H1 (cell line): ENCODE results near the gene CIAO3. TPM values are rescaled to one million over a fixed set of nuclear protein-coding genes. Genes with fewer than 3 reads are reported as not detected.

Experiments used
- CTCF ChIA-PET: fragments of 300-600 bp; sonication (Branson Sonifier 250); formaldehyde crosslinking; loops from one replicate; lab custom pipeline; 2021; ENCODE audit not compliant: partially characterized antibody; lab: Charles Lee
- POLR2A ChIA-PET: fragments of 300-600 bp; sonication (Branson Sonifier 250); formaldehyde crosslinking; loops from one replicate; lab custom pipeline; 2021; ENCODE audit warnings: inconsistent platforms; ENCODE audit not compliant: partially characterized antibody; lab: Charles Lee
- DNase-seq, 2 experiments: peaks; one replicate each; pipeline versions ENCODE4 v3.0.0 to v3.0.0-alpha.2; 2010 to 2022; ENCODE audit warnings: low spot score in 2 of 2, low read depth in 1 of 2, mixed read lengths in 1 of 2
- FAIRE-seq: peaks from 2 replicates; lab custom pipeline; 2011; peaks lifted over from hg19 to GRCh38; lab: Jason Lieb, UNC
- H2AFZ ChIP-seq: 2 replicates; pipeline ENCODE4 v1.8.1; 2012; ENCODE audit warnings: low read length, inconsistent platforms
- H2AK5ac ChIP-seq: 2 replicates; pipeline ENCODE4 v1.6.1; 2013; ENCODE audit warnings: low read depth, low read length
- H2BK120ac ChIP-seq: replicated peaks from 2 replicates; pipeline ENCODE3; 2013; ENCODE audit warnings: low read depth, low read length, inconsistent platforms
- H2BK12ac ChIP-seq: 2 replicates; pipeline ENCODE4 v1.6.1; 2013; ENCODE audit warnings: low read depth, low read length
- H2BK15ac ChIP-seq: 2 replicates; pipeline ENCODE4 v1.6.1; 2013; ENCODE audit warnings: low read length
- H2BK20ac ChIP-seq: 2 replicates; pipeline ENCODE4 v1.6.1; 2013; ENCODE audit warnings: low read length
- H2BK5ac ChIP-seq: 2 replicates; pipeline ENCODE4 v1.6.1; 2013; ENCODE audit warnings: low read depth, low read length
- H3K14ac ChIP-seq: 2 replicates; pipeline ENCODE4 v1.6.1; 2013; ENCODE audit warnings: inconsistent platforms; ENCODE audit not compliant: insufficient read length
- H3K18ac ChIP-seq: 2 replicates; pipeline ENCODE4 v1.6.1; 2013; ENCODE audit warnings: low read length; ENCODE audit errors: extremely low read depth
- H3K23ac ChIP-seq: 2 replicates; pipeline ENCODE4 v1.6.1; 2013; ENCODE audit warnings: inconsistent platforms; ENCODE audit not compliant: insufficient read length
- H3K23me2 ChIP-seq: 2 replicates; pipeline ENCODE4 v1.6.1; 2013; ENCODE audit warnings: low read depth, low read length
- H3K27ac ChIP-seq: 2 replicates; pipeline ENCODE4 v1.6.1; 2011; ENCODE audit warnings: low read depth, low read length, inconsistent platforms
- H3K27me3 ChIP-seq, 4 experiments: replicated peaks in 1 of 4; 1 replicate in 1 of 4; 2 replicates in 3 of 4; pipeline versions ENCODE4 v1.6.1 to v1.8.1; 2011 to 2013; ENCODE audit warnings: low read length in 3 of 4, mild to moderate bottlenecking in 3 of 4, inconsistent platforms in 2 of 4, mixed read lengths in 2 of 4, moderate library complexity in 1 of 4; ENCODE audit not compliant: control insufficient read depth in 3 of 4, insufficient read depth in 3 of 4; ENCODE audit errors: extremely low read depth in 1 of 4
- H3K36me3 ChIP-seq, 4 experiments: 2 replicates each; pipeline versions ENCODE4 v1.6.1 to v1.8.1; 2011 to 2013; ENCODE audit warnings: mild to moderate bottlenecking in 4 of 4, low read length in 3 of 4, moderate library complexity in 2 of 4, control low read depth in 1 of 4, inconsistent platforms in 1 of 4; ENCODE audit not compliant: insufficient read depth in 4 of 4, control insufficient read depth in 2 of 4
- H3K4ac ChIP-seq: replicated peaks from 2 replicates; pipeline ENCODE3; 2013; ENCODE audit warnings: low read length, low read depth, mixed read lengths, inconsistent platforms; ENCODE audit not compliant: insufficient read length
- H3K4me1 ChIP-seq, 4 experiments: replicated peaks in 1 of 4; 1 replicate in 1 of 4; 2 replicates in 3 of 4; pipeline versions ENCODE4 v1.6.1 to v1.8.1; 2011 to 2013; ENCODE audit warnings: low read length in 3 of 4, inconsistent platforms in 2 of 4, mixed read lengths in 1 of 4; ENCODE audit not compliant: insufficient read depth in 4 of 4, control insufficient read depth in 3 of 4
- H3K4me2 ChIP-seq, 2 experiments: 2 replicates each; pipeline versions ENCODE4 v1.6.1 to v1.8.1; 2011 to 2013; ENCODE audit warnings: low read depth in 2 of 2, low read length in 2 of 2, control low read depth in 1 of 2, inconsistent platforms in 1 of 2, mild to moderate bottlenecking in 1 of 2; ENCODE audit not compliant: insufficient read depth in 1 of 2
- H3K4me3 ChIP-seq, 4 experiments: fragments of 200-600, 300-600 bp in 1 of 4; sonication (generic), shearing (Covaris generic), sonication (Bioruptor Twin) in 1 of 4; 2 replicates each; pipeline versions ENCODE4 v1.5.1 to v1.8.1; 2011 to 2016; ENCODE audit warnings: low read length in 4 of 4, low read depth in 3 of 4, control low read depth in 2 of 4, inconsistent platforms in 2 of 4, mild to moderate bottlenecking in 2 of 4, mixed read lengths in 1 of 4, moderate library complexity in 1 of 4; ENCODE audit not compliant: insufficient read depth in 2 of 4; ENCODE audit errors: extremely low read depth in 1 of 4
- H3K56ac ChIP-seq: replicated peaks from 2 replicates; pipeline ENCODE3; 2013; ENCODE audit warnings: low read depth, mild to moderate bottlenecking, mixed read lengths, low read length, inconsistent platforms; ENCODE audit not compliant: insufficient read length
- H3K79me1 ChIP-seq: 2 replicates; pipeline ENCODE4 v1.6.1; 2013; ENCODE audit warnings: low read depth, low read length, control low read depth
- H3K79me2 ChIP-seq, 2 experiments: 2 replicates each; pipeline versions ENCODE4 v1.6.1 to v1.8.1; 2012 to 2013; ENCODE audit warnings: low read length in 2 of 2, mild to moderate bottlenecking in 2 of 2, inconsistent platforms in 1 of 2; ENCODE audit not compliant: insufficient read depth in 2 of 2, control insufficient read depth in 1 of 2
- H3K9ac ChIP-seq, 4 experiments: replicated peaks in 1 of 4; 1 replicate in 1 of 4; 2 replicates in 3 of 4; pipeline versions ENCODE4 v1.6.1 to v1.8.1; 2011 to 2013; ENCODE audit warnings: low read depth in 3 of 4, low read length in 3 of 4, control low read depth in 2 of 4, mild to moderate bottlenecking in 2 of 4, moderate library complexity in 2 of 4, inconsistent platforms in 1 of 4; ENCODE audit errors: extremely low read depth in 1 of 4
- H3K9me3 ChIP-seq, 2 experiments: 2 replicates each; pipeline versions ENCODE4 v1.6.1 to v1.8.1; 2012 to 2013; ENCODE audit warnings: mild to moderate bottlenecking in 2 of 2, moderate library complexity in 2 of 2, control low read depth in 1 of 2, inconsistent platforms in 1 of 2, low read depth in 1 of 2, low read length in 1 of 2, mixed read lengths in 1 of 2; ENCODE audit not compliant: insufficient read depth in 2 of 2
- H4K20me1 ChIP-seq, 2 experiments: replicated peaks in 1 of 2; 2 replicates each; pipeline versions ENCODE3 to v1.8.1; 2011 to 2013; ENCODE audit warnings: inconsistent platforms in 2 of 2, low read length in 2 of 2, mild to moderate bottlenecking in 1 of 2; ENCODE audit not compliant: insufficient read depth in 2 of 2, control insufficient read depth in 1 of 2
- H4K5ac ChIP-seq: 2 replicates; pipeline ENCODE4 v1.6.1; 2013; ENCODE audit warnings: low read length, low read depth, mixed read lengths, inconsistent platforms; ENCODE audit not compliant: insufficient read length
- H4K8ac ChIP-seq: 2 replicates; pipeline ENCODE4 v1.8.0; 2013; ENCODE audit warnings: mild to moderate bottlenecking, moderate library complexity, low read length, inconsistent platforms; ENCODE audit not compliant: insufficient read depth; ENCODE audit errors: extremely low read depth
- H4K91ac ChIP-seq: replicated peaks from 2 replicates; pipeline ENCODE3; 2013; ENCODE audit warnings: low read length, mixed read lengths, inconsistent platforms; ENCODE audit not compliant: insufficient read length
- CTBP2 ChIP-seq: IDR thresholded peaks from 2 replicates; pipeline ENCODE4 v1.7.0; 2011; ENCODE audit warnings: borderline replicate concordance, mild to moderate bottlenecking, moderate library complexity, mixed read lengths, low read length; ENCODE audit not compliant: insufficient read depth, insufficient read length
- EGR1 ChIP-seq: IDR thresholded peaks from 2 replicates; pipeline ENCODE4 v1.6.1; 2011; ENCODE audit warnings: low read depth, low read length, borderline replicate concordance
- EZH2 ChIP-seq: fragments of 200-600 bp; sonication (generic); IDR thresholded peaks from 2 replicates; pipeline ENCODE4 v1.7.1; 2012; ENCODE audit warnings: low read depth, mild to moderate bottlenecking, moderate library complexity, low read length, inconsistent platforms; ENCODE audit not compliant: severe bottlenecking
- FOSL1 ChIP-seq: IDR thresholded peaks from 2 replicates; pipeline ENCODE4 v1.6.1; 2011; ENCODE audit warnings: mild to moderate bottlenecking, low read depth, low read length, moderate library complexity; ENCODE audit not compliant: insufficient read depth
- KDM5A ChIP-seq: fragments of 200-600 bp; IDR thresholded peaks from 2 replicates; pipeline ENCODE4 v1.7.1; 2012; ENCODE audit warnings: mild to moderate bottlenecking, low read length, inconsistent platforms, mixed read lengths
- NRF1 ChIP-seq: IDR thresholded peaks from 2 replicates; pipeline ENCODE4 v1.6.1; 2011; ENCODE audit warnings: mild to moderate bottlenecking, low read depth, low read length, improper control_type of control experiment
- POU5F1 ChIP-seq: IDR thresholded peaks from 2 replicates; pipeline ENCODE4 v1.6.1; 2011; ENCODE audit warnings: low read depth, mild to moderate bottlenecking, low read length, moderate library complexity
- RBBP5 ChIP-seq: IDR thresholded peaks from 2 replicates; pipeline ENCODE4 v1.7.1; 2012; ENCODE audit warnings: low read depth, mild to moderate bottlenecking, inconsistent platforms, low read length, moderate library complexity, borderline replicate concordance
- SRF ChIP-seq: IDR thresholded peaks from 2 replicates; pipeline ENCODE4 v1.6.1; 2011; ENCODE audit warnings: mild to moderate bottlenecking, low read depth, low read length, moderate library complexity
- TBP ChIP-seq: IDR thresholded peaks from 2 replicates; pipeline ENCODE4 v1.6.1; 2011; ENCODE audit warnings: low read depth, low read length, improper control_type of control experiment
- WGBS, 2 experiments: shearing (Covaris generic) in 1 of 2; methylation state at CpG; one replicate each; pipeline versions ENCODE4 v1.1.6 to v1.1.7; 2013 to 2015; ENCODE audit warnings: low lambda C conversion rate in 2 of 2, mixed read lengths in 2 of 2, inconsistent platforms in 1 of 2, low coverage in 1 of 2, missing lambda C conversion rate in 1 of 2; ENCODE audit not compliant: insufficient replicate concordance in 2 of 2, insufficient coverage in 1 of 2, insufficient read length in 1 of 2; ENCODE audit errors: extremely low coverage in 1 of 2, missing lambda C conversion rate in 1 of 2; 5-methylcytosine and 5-hydroxymethylcytosine counted together
- polyA plus RNA-seq, 7 experiments: library from polyadenylated mRNA; depleted of rRNA in 3 of 7; stranded (reverse) in 5 of 7; unstranded in 2 of 7; fragments of >200 nt in 5 of 7; fragments of 200-250 nt in 2 of 7; gene quantifications; 1 replicate in 5 of 7; 2 replicates in 1 of 7; 4 replicates in 1 of 7; pipeline versions ENCODE4 v1.2.1 to v1.2.3, GENCODE V29; 2011 to 2013; ENCODE audit warnings: missing spikeins in 2 of 7, mixed read lengths in 2 of 7
- total RNA-seq: library from RNA; stranded (reverse); fragmentation: NEBNext Ultra II Directional; extraction: Animal tissue kit (Norgen Biotek cat#: 25700); gene quantifications from 2 replicates; pipeline ENCODE4 v1.2.1, GENCODE V29; 2021
- TF ChIP-seq, protein P1 (sequence below): IDR thresholded peaks from 2 replicates; pipeline ENCODE4 v1.6.1; 2012; ENCODE audit warnings: inconsistent platforms

CIAO3 gene
- total and polyA plus RNA-seq, 2 of the 8 experiments (the other 6 are each of a cell fraction or from before 2014, with no cell fraction given) = 20.0 to 20.4 TPM

DNA sequence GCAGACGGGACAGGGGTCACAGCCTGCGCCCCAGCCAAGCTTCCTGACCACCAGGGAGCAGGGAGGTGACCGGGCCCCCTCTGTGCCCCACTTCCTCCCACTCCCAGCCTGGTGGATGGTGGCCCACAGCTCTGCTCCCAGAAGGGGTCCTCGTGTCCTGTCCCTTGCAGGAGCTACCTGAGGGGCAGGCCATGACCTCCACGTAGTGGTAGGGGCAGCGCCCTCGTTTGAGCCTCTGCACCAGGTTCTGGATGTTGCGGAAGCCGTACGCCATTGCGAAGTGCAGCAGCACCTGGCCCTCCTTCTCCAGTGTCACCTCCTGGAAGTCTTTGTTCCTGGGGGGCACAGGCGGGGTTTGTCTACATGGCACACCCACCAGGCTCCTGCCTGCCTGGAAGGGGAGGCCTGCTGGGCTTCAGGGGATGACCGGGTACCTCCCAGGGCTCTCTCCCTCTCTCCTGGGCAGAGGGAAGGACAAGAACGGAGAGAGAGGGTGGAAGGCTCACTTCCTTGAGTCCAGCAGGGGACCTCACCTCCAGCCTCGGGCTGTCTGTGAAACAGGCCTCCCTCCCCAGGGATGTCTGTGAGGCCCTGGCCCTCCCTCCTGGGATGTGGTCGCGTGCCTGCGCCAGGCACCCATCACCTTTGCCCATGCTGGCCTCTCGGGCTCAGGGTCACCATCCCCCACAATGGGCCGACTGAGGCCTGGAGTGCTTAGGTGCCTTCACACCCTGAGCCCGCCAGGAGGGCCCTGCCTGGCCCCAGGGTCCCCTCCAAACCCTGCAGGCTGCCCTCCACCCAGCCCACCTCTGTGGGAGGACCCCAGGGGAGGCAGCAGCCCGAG, 9.9 kb downstream of the CIAO3 start:
- peaks cover 2 to 12% of the 10 kb centered on the region in 2 experiments for H4K20me1 ChIP-seq
- no peak overlapping the region for H2AK5ac ChIP-seq
- FAIRE-seq (no peak), DNase-seq (no peak)
- no peak overlapping the region for H3K56ac ChIP-seq
- peaks cover 0 to 3% (median under 1%) of the 10 kb centered on the region in 4 experiments; a peak in 1 of 8 replicates for H3K36me3 ChIP-seq
- no peaks in the 10 kb centered on the region for H3K79me1 ChIP-seq
- no peak overlapping the region for H3K23ac ChIP-seq
- H3K27me3 ChIP-seq = peaks cover 0 to 10% (median 4%) of the 10 kb centered on the region in 4 experiments; a peak in 4 of 7 replicates
- no peak overlapping the region for H3K4me2 ChIP-seq
- no peak overlapping the region for H4K8ac ChIP-seq
- H2BK20ac ChIP-seq = no peak overlapping the region
- no peak overlapping the region for H3K4me3 ChIP-seq
- no peak overlapping the region for H4K5ac ChIP-seq
- peaks cover 0 to 14% (median 8%) of the 10 kb centered on the region in 4 experiments; a peak in 5 of 7 replicates for H3K4me1 ChIP-seq
- H3K4ac ChIP-seq = no peak overlapping the region
- no peak overlapping the region for H2BK12ac ChIP-seq
- H3K27ac ChIP-seq = no peak overlapping the region
- H2BK5ac ChIP-seq = no peak overlapping the region
- WGBS, 2 experiments = 92% methylated on average over 17 of the region's 22 CpGs; no CpG with 5 or more reads in 1 of the 2 experiments
- ChIA-PET CTCF (interaction anchor here (0.5 to 35.8 kb wide), 6 partner anchors 5 to 683 kb away, joined by 3 to 977 read pairs (median 216); partner anchors contain the start of genes ANTKMT, CCDC78, CHTF18 and CIAO3), POLR2A (interaction anchor here (0.8 to 23.0 kb wide), 10 partner anchors 9 to 73 kb away, joined by 3 to 353 read pairs (median 4); partner anchors contain the start of genes ANTKMT, CCDC78, CIAO3 and GNG13)
- H4K91ac ChIP-seq = no peak overlapping the region
- no peak overlapping the region for H3K9ac ChIP-seq
- no peak overlapping the region for H2BK120ac ChIP-seq
- no peaks in the 10 kb centered on the region for H3K9me3 ChIP-seq
- H3K23me2 ChIP-seq = peaks cover 19% of the 10 kb centered on the region; the same call in 1 of the 2 replicates
- H3K14ac ChIP-seq = no peak overlapping the region
- no peak overlapping the region for H2BK15ac ChIP-seq
- no peak overlapping the region for H3K18ac ChIP-seq
- H2AFZ ChIP-seq = no peak overlapping the region
- no peaks in the 10 kb centered on the region for H3K79me2 ChIP-seq
- no peak for TF ChIP-seq POU5F1
- no peak for TF ChIP-seq KDM5A
- no peak for TF ChIP-seq EGR1
- TF ChIP-seq EZH2 = no peak
- no peak for TF ChIP-seq RBBP5
- TF ChIP-seq NRF1 = no peak
- TF ChIP-seq, protein P1, sequence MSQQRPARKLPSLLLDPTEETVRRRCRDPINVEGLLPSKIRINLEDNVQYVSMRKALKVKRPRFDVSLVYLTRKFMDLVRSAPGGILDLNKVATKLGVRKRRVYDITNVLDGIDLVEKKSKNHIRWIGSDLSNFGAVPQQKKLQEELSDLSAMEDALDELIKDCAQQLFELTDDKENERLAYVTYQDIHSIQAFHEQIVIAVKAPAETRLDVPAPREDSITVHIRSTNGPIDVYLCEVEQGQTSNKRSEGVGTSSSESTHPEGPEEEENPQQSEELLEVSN = no peak
- no peak for TF ChIP-seq FOSL1
- TF ChIP-seq CTBP2 = no peak
- no peak for TF ChIP-seq TBP
- no peak for TF ChIP-seq SRF
